ENCODE data around the gene KIF13A.

DNA sequence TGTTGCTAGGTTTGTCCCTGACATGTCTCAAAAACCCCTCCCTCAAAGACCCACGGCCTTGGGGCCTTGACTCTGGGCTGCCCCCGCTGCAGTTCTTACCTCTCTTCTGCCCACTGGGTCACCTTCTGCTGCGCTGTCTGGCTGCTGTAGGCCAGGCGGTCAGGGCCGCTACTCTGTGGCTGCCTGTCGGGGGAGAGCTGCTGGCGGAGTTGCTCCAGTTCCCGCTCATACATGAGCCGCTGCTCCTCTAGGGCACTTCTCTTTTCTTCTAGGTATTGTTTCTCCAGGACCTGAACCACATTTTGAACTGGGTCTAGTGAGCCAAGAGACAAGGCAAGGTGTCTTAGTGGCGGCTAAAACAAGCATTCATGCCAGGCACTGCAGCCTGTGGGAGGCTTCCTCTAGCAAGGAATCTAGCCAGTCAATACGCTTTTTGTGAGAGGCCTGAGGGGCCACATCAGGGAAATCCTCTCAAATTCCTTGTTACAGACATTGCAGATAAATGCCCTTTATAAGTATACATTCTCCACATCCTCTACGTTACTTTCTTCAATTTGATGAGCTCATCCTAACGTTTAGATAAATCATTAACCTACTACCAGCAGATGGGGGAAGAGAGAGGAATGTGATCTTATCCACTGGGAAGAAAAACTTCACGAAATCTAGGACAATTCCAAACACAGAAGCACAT lies 170.4 kb downstream of the KIF13A start:
- no peak for TF ChIP-seq EGR1 (IDR thresholded peaks at IDR 0.05; ENCODE audit: low read depth in 2 of 2)
- TF ChIP-seq, protein P1, sequence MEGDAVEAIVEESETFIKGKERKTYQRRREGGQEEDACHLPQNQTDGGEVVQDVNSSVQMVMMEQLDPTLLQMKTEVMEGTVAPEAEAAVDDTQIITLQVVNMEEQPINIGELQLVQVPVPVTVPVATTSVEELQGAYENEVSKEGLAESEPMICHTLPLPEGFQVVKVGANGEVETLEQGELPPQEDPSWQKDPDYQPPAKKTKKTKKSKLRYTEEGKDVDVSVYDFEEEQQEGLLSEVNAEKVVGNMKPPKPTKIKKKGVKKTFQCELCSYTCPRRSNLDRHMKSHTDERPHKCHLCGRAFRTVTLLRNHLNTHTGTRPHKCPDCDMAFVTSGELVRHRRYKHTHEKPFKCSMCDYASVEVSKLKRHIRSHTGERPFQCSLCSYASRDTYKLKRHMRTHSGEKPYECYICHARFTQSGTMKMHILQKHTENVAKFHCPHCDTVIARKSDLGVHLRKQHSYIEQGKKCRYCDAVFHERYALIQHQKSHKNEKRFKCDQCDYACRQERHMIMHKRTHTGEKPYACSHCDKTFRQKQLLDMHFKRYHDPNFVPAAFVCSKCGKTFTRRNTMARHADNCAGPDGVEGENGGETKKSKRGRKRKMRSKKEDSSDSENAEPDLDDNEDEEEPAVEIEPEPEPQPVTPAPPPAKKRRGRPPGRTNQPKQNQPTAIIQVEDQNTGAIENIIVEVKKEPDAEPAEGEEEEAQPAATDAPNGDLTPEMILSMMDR (IDR thresholded peaks at IDR 0.05; ENCODE audit: low read depth, low read length, missing input control): no peak
- TF ChIP-seq, protein P2, sequence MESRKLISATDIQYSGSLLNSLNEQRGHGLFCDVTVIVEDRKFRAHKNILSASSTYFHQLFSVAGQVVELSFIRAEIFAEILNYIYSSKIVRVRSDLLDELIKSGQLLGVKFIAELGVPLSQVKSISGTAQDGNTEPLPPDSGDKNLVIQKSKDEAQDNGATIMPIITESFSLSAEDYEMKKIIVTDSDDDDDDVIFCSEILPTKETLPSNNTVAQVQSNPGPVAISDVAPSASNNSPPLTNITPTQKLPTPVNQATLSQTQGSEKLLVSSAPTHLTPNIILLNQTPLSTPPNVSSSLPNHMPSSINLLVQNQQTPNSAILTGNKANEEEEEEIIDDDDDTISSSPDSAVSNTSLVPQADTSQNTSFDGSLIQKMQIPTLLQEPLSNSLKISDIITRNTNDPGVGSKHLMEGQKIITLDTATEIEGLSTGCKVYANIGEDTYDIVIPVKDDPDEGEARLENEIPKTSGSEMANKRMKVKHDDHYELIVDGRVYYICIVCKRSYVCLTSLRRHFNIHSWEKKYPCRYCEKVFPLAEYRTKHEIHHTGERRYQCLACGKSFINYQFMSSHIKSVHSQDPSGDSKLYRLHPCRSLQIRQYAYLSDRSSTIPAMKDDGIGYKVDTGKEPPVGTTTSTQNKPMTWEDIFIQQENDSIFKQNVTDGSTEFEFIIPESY (IDR thresholded peaks at IDR 0.05): no peak
